Measurements from ENCODE around the gene STAT5A. TPM values are rescaled to one million over a fixed set of nuclear protein-coding genes. Genes with fewer than 3 reads are reported as not detected.
"Not testable (repeated sequence)": the region's sequence is repeated elsewhere in the genome, so short reads cannot be mapped to it uniquely, and the experiment has no call there.

Gene STAT5A
- total RNA-seq, 1 donor, result 117 TPM

- Histone ChIP-seq H3K4me1 (ENCODE audit: insufficient read depth, low read length) (peaks cover 49% of the 10 kb centered on the region), H3K27me3 (ENCODE audit: insufficient read depth, low read length) (no peaks in the 10 kb centered on the region), H3K4me3 (ENCODE audit: low read length) (no peak overlapping the region), H3K9me3 (ENCODE audit: low read depth, low read length) (no peaks in the 10 kb centered on the region)
Measured at GRCh38 chr17:42338427-42338985, 50.2 kb downstream of the STAT5A start.

GRCh38 chr17:42339221-42339620, 50.9 kb downstream of the STAT5A start:
- Histone ChIP-seq H3K9me3 (ENCODE audit: low read depth, low read length) (no peaks in the 10 kb centered on the region), H3K4me1 (ENCODE audit: insufficient read depth, low read length) (peaks cover 49% of the 10 kb centered on the region), H3K27me3 (ENCODE audit: insufficient read depth, low read length) (no peaks in the 10 kb centered on the region), H3K4me3 (ENCODE audit: low read length) (no peak overlapping the region)

- no peak overlapping the region for H3K4me3 ChIP-seq (ENCODE audit: low read length)
- no peaks in the 10 kb centered on the region for H3K9me3 ChIP-seq (ENCODE audit: low read depth, low read length)
- H3K27me3 ChIP-seq (ENCODE audit: insufficient read depth, low read length), result no peaks in the 10 kb centered on the region
- peaks cover 50% of the 10 kb centered on the region for H3K4me1 ChIP-seq (ENCODE audit: insufficient read depth, low read length)
Measured at GRCh38 chr17:42340691-42341127, 52.4 kb downstream of the STAT5A start.

DNA sequence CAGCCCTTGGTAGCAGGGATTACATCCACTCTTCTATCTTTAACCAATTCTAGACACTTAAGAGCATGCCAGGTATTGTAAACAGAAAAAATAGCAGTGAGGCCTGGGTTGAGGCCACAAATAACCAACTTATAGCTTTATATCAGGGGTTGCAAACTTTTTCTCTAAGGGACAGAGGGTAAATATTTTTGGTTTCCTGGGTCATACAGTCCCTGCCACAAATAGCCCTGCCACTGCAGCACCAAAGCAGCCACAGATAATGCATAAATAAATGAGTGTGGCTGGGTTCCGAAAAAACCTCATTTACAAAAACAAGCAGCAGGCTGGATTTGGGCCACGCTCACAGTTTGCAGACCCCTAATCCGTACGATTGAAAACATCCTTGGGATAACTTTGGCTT, 53.3 kb downstream of the STAT5A start:
- H3K27me3 ChIP-seq (ENCODE audit: insufficient read depth, low read length), result no peaks in the 10 kb centered on the region
- H3K4me3 ChIP-seq (ENCODE audit: low read length), result no peak overlapping the region
- H3K4me1 ChIP-seq (ENCODE audit: insufficient read depth, low read length), result peaks cover 59% of the 10 kb centered on the region
- no peaks in the 10 kb centered on the region for H3K9me3 ChIP-seq (ENCODE audit: low read depth, low read length)

GRCh38 chr17:42342242-42343008, 54.1 kb downstream of the STAT5A start:
- Histone ChIP-seq H3K9me3 (ENCODE audit: low read depth, low read length) (no peaks in the 10 kb centered on the region), H3K4me3 (ENCODE audit: low read length) (no peak overlapping the region), H3K4me1 (ENCODE audit: insufficient read depth, low read length) (peaks cover 58% of the 10 kb centered on the region), H3K27me3 (ENCODE audit: insufficient read depth, low read length) (no peaks in the 10 kb centered on the region)

DNA sequence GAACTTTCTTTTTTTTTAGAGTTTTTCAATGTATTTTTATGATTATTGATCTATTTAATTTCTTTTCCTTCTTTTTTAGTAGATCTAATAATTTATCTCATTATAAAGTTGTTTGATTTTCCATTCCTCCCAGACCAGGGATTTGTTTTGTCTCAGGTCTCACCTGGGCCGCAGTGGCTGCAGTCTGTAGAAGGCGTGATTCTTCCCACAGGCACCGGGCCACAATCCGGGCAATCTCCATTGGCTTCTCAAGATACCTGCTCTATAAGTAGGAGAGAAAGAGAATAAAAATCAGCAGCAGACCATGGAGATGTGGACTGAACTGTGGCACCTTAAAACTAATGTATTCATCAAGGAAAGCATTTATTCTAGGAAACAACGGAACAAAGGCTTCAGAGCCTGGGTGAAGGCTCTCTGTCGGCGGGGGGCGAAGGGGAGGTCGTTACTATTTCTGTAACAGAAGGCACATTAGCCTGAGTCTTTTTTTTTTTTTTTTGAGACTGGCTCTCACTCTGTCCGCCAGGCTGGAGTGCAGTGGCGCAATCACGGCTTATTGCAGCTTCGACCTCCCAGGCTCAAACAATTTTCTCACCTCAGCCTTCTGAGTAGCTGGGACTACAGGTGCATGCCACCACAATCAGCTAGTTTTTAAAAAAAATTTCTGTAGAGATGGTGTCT, 57.2 kb downstream of the STAT5A start:
- no peak overlapping the region for H3K4me3 ChIP-seq (ENCODE audit: low read length)
- H3K9me3 ChIP-seq (ENCODE audit: low read depth, low read length), result no peaks in the 10 kb centered on the region
- H3K4me1 ChIP-seq (ENCODE audit: insufficient read depth, low read length), result peaks cover 58% of the 10 kb centered on the region
- H3K27me3 ChIP-seq (ENCODE audit: insufficient read depth, low read length), result no peaks in the 10 kb centered on the region

DNA sequence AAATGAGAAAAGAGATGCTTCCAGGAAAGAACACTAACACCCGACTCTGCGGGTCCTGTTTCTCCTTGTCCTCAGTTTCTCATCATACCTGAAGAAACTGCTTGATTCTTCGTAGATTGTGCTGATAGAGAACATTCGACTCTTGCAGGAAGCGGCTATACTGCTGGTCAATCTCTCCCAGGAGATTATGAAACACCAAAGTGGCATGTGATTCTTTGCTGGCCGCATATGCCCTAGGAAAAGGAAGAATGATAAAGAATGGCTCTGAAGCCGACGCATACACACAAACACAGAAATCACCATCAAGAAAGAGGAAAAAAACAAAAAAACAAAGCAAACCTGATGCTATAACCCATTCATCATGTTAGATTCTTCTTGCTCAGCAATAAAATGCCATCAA, 58.2 kb downstream of the STAT5A start:
- H3K4me3 ChIP-seq (ENCODE audit: low read length), result no peak overlapping the region
- H3K9me3 ChIP-seq (ENCODE audit: low read depth, low read length), result no peaks in the 10 kb centered on the region
- H3K27me3 ChIP-seq (ENCODE audit: insufficient read depth, low read length), result no peaks in the 10 kb centered on the region
- H3K4me1 ChIP-seq (ENCODE audit: insufficient read depth, low read length), result peaks cover 49% of the 10 kb centered on the region

DNA sequence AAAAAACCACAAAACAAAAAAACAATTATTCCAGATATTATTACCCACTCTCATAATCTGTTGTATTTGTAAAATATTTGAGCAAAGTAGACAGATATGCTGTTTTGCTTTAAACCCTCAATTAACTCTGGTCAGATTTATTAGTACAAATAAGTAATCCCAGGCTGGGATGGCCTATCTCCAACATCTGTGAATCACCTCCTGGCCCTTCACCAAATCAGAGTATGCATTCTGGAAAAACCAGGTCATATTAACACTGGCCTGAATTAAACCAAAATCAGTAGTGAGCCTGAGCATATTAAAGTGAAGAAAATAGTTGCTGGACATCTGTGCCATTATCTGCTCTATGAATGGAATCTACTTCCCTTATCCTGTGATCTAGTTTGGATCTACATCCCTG, 58.9 kb downstream of the STAT5A start:
- no peaks in the 10 kb centered on the region for H3K9me3 ChIP-seq (ENCODE audit: low read depth, low read length)
- no peaks in the 10 kb centered on the region for H3K27me3 ChIP-seq (ENCODE audit: insufficient read depth, low read length)
- no peak overlapping the region for H3K4me3 ChIP-seq (ENCODE audit: low read length)
- peaks cover 41% of the 10 kb centered on the region for H3K4me1 ChIP-seq (ENCODE audit: insufficient read depth, low read length)

DNA sequence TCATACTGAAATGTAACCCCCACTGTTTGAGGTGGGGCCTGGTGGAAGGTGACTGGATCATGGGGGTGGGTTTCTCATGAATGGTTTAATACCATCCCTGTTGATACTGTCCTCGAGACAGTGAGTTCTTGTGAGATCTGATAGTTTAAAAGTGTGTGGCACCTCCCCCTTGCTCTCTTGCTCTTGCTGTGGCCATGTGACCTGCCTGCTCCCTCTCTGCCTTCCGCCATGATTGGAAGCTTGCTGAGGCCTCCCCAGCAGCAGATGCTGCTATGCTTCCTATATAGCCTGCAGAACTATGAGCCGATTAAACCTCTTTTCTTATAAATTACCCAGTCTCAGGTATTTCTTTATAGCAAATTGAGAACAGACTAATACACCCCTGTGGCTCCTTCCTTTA, 59.3 kb downstream of the STAT5A start:
- Histone ChIP-seq H3K4me1 (ENCODE audit: insufficient read depth, low read length) (peaks cover 39% of the 10 kb centered on the region), H3K9me3 (ENCODE audit: low read depth, low read length) (no peaks in the 10 kb centered on the region), H3K27me3 (ENCODE audit: insufficient read depth, low read length) (no peaks in the 10 kb centered on the region), H3K4me3 (ENCODE audit: low read length) (no peak overlapping the region)

- Histone ChIP-seq H3K4me1 (ENCODE audit: insufficient read depth, low read length) (peaks cover 35% of the 10 kb centered on the region), H3K27me3 (ENCODE audit: insufficient read depth, low read length) (no peaks in the 10 kb centered on the region), H3K9me3 (ENCODE audit: low read depth, low read length) (no peaks in the 10 kb centered on the region), H3K4me3 (ENCODE audit: low read length) (no peak overlapping the region)
Measured at GRCh38 chr17:42348104-42348503, 59.8 kb downstream of the STAT5A start.

GRCh38 chr17:42354956-42355843, 66.9 kb downstream of the STAT5A start:
- Histone ChIP-seq H3K9me3 (ENCODE audit: low read depth, low read length) (no peaks in the 10 kb centered on the region), H3K27me3 (ENCODE audit: insufficient read depth, low read length) (no peaks in the 10 kb centered on the region), H3K4me1 (ENCODE audit: insufficient read depth, low read length) (peaks cover 19% of the 10 kb centered on the region), H3K4me3 (ENCODE audit: low read length) (no peak overlapping the region)

GRCh38 chr17:42358434-42358833, 70.1 kb downstream of the STAT5A start:
- Histone ChIP-seq H3K9me3 (ENCODE audit: low read depth, low read length) (no peaks in the 10 kb centered on the region), H3K4me3 (ENCODE audit: low read length) (no peak overlapping the region), H3K27me3 (ENCODE audit: insufficient read depth, low read length) (no peaks in the 10 kb centered on the region), H3K4me1 (ENCODE audit: insufficient read depth, low read length) (peaks cover 45% of the 10 kb centered on the region)

- Histone ChIP-seq H3K4me3 (ENCODE audit: low read length) (no peak overlapping the region), H3K9me3 (ENCODE audit: low read depth, low read length) (no peaks in the 10 kb centered on the region), H3K4me1 (ENCODE audit: insufficient read depth, low read length) (peaks cover 52% of the 10 kb centered on the region), H3K27me3 (ENCODE audit: insufficient read depth, low read length) (no peaks in the 10 kb centered on the region)
Measured at GRCh38 chr17:42359133-42359532, 70.8 kb downstream of the STAT5A start.

DNA sequence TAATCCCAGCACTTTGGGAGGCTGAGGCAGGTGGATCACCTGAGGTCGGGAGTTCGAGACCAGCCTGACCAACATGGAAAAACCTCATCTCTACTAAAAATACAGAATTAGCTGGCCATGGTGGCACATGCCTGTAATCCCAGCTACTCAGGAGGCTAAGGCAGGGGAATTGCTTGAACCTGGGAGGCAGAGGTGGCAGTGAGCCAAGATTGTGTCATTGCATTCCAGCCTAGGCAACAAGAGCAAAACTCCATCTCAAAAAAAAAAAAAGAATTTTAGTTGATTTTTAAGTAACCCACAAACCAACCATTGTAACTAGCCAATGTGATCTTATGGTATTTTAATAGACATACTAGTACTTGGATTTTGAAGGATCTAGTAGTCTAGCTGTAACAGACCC, 72.1 kb downstream of the STAT5A start:
- H3K9me3 ChIP-seq (ENCODE audit: low read depth, low read length); H3K4me3 ChIP-seq (ENCODE audit: low read length); H3K27me3 ChIP-seq (ENCODE audit: insufficient read depth, low read length): not testable (repeated sequence)
- peaks cover 55% of the 10 kb centered on the region for H3K4me1 ChIP-seq (ENCODE audit: insufficient read depth, low read length)

Data from mononuclear cell (primary cell).